IPS-18c (cell line): ENCODE measurements around the gene JMJD1C.

Source experiments
- H3K4me3 ChIP-seq: 2 replicates; pipeline ENCODE4 v1.7.0; 2013; ENCODE audit warnings: low read depth, mild to moderate bottlenecking, low read length, moderate library complexity; ENCODE audit not compliant: insufficient read depth
- H3K9me3 ChIP-seq: one replicate; pipeline ENCODE4 v1.6.1; 2013; ENCODE audit warnings: mild to moderate bottlenecking, low read length, moderate library complexity; ENCODE audit not compliant: control insufficient read depth, insufficient read depth

The JMJD1C gene

GRCh38 chr10:63487990-63488389 is 22.2 kb upstream of the JMJD1C start:
- no peak overlapping the region for H3K4me3 ChIP-seq
- no peaks in the 10 kb centered on the region for H3K9me3 ChIP-seq

DNA sequence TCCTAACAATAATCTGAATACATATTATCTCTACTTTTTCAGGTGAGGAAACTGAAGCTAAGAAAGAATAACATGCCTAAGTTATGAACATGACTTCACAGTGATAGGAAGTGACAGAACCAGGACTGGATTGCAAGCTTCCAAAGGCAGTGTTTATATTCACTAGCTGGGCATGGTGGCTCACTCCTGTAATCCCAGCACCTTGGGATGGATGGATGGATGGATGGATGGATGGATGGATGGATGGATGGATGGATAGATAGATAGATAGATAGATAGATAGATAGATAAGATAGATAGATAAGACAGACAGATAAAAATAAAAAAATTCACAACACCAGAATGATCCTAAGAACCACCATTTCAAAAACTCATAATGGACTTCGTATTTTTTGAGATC is 18.2 kb upstream of the JMJD1C start:
- Histone ChIP-seq H3K4me3 (no peak overlapping the region), H3K9me3 (no peaks in the 10 kb centered on the region)

DNA sequence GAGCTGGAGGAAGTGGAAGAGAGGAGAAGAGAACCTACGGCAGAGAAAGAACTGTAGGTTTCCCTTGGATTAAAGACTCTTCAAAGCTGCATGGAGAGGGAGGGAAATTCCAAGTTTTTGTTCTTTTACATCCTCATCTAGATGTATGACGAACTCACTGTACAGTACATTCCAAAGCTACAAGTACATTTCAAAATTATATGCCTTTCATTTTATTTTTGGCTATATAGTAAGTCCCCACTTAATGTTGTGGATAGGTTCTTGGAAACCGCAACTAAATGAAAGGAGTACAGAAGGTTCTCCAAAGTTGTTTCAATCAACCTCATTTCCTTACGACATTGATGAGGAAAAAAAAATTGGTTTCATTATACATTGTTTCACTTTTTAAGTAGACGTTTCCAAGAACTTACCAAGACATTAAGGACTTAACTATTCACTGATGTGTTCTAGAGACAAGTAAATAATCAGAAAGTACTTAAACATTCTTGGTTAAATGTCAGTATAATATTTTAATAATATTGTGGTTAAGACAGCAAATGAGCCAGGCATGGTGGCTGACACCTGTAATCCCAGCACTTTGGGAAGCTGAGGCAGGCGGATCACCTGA is 16.1 kb upstream of the JMJD1C start:
- no peaks in the 10 kb centered on the region for H3K9me3 ChIP-seq
- no peak overlapping the region for H3K4me3 ChIP-seq

GRCh38 chr10:63480237-63480636 is 14.5 kb upstream of the JMJD1C start:
- H3K9me3 ChIP-seq: no peaks in the 10 kb centered on the region
- no peak overlapping the region for H3K4me3 ChIP-seq

- Histone ChIP-seq H3K9me3 (no peaks in the 10 kb centered on the region), H3K4me3 (no peak overlapping the region)
These were observed 12.8 kb upstream of the JMJD1C start for GRCh38 chr10:63478564-63478963.

DNA sequence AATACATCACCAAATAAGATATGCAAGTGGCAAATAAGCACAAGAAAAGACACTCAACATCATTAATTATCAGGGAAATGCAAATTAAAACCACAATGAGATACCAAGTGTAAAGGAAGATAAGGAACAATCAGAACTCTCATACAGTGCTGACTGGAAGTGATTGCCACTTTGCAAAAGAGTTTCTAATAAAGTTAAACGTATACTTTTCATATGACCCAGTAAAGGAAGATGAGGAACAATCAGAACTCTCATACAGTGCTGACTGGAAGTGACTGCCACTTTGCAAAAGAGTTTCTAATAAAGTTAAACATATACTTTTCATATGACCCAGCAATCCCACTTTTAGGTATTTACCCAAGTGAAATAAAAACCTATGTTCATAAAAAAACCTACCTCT is 12.2 kb upstream of the JMJD1C start:
- no peaks in the 10 kb centered on the region for H3K9me3 ChIP-seq
- no peak overlapping the region for H3K4me3 ChIP-seq

GRCh38 chr10:63474488-63474887 is 8.7 kb upstream of the JMJD1C start:
- Histone ChIP-seq H3K4me3 (no peak overlapping the region), H3K9me3 (no peaks in the 10 kb centered on the region)

- H3K9me3 ChIP-seq: no peaks in the 10 kb centered on the region
- no peak overlapping the region for H3K4me3 ChIP-seq
These were observed 5.2 kb upstream of the JMJD1C start for GRCh38 chr10:63470928-63471327.

DNA sequence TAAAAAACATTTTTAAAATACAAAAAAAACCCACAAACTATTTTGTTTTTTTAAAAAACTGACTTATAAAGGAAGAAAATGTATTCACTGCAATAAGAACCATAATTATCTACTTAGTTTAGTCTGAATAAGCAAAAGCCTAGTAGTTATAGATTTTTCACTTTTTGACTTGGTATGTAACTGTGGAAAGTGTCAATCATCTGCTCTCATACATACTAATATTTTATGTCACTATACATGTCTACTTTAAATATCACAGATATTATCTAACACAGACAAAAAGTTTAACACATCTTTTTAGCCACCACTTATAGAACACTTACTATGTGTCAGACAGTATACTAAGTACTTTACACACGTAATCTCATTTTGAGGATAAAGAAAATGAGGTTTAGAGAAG is 3.2 kb upstream of the JMJD1C start:
- no peak overlapping the region for H3K4me3 ChIP-seq
- H3K9me3 ChIP-seq: no peaks in the 10 kb centered on the region

DNA sequence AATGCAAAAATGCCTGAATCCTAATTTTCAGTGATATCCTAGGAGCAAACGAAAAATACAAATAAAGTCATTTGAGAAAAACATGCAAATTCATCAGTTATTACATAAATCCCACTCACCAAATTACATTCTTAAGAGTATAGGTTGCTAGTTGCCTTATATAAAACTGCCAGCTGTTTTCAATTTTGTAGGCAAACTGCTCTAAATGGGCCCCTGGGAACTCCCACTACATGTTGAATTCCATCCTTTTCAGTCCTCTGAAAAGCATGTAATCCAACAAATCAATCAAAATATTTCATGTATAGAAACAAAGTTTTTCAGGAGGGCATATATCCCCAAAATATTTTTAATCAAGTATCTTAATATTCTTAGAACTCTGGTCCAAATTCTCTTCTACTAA is 2.1 kb upstream of the JMJD1C start:
- Histone ChIP-seq H3K9me3 (no peaks in the 10 kb centered on the region), H3K4me3 (no peak overlapping the region)

DNA sequence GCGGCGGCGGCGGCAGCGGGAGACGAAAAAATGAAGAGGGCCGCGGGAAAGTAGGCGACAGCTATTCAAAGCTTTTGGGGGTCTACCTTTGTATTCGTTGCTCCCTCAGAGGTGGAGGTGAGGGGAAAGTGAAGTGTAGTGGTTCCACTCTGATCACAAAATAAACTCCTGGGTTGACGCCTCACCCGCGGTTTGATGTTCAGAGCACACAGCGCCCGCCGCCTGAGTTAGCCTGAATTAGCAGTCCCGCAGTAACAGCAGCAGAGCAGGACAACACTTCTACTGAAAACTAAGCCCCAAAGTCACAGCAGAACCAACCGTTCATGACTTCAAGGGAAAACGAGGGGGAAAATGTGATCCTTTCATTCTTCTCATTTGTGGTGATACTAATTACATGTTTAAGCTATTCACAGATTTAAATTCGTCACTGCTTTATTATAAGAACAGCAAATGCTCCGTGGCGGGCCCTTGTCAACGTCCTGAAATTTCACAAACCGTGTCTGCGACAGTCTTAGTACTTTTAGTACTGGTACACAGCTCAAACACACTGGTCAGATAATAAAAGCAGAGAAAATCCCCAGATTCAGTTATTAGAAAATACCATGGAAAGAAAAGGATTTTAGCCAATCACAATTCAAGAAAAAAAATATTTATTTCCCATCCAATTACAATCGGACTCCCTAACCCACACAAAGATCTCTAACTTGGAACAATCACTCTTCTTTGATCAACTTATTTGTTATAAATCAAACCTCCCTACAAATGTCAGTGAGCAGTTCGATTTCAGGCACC is 563 bp upstream of the JMJD1C start:
- no peaks in the 10 kb centered on the region for H3K9me3 ChIP-seq

GRCh38 chr10:63464402-63465292 is 1.1 kb downstream of the JMJD1C start:
- Histone ChIP-seq H3K9me3 (peaks cover 2% of the 10 kb centered on the region), H3K4me3 (peak overlapping the region; percentile 94)

More for the DNA sequence above, 563 bp upstream of the JMJD1C start:
- H3K4me3 ChIP-seq: peak overlapping the region; percentile 94

DNA sequence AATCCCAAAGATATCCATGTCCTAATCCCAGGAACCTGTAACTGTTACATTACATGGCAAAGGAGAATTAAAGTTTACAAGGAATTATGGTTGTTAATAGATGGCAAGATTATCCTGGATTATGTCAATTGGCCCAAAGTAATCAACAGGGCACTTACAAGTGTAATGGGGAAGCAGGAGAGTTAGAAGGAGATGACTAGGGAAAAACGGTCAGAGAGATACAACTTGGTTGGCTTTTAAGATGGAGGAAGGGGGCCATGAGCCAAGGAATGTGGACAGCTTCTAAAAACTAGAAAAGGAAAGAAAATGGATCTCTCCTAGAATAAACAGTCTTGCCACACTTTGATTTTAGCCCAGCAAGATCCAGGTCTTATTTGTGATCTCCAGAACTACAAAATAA is 3.3 kb downstream of the JMJD1C start:
- H3K9me3 ChIP-seq: peaks cover 2% of the 10 kb centered on the region
- H3K4me3 ChIP-seq: no peak overlapping the region

DNA sequence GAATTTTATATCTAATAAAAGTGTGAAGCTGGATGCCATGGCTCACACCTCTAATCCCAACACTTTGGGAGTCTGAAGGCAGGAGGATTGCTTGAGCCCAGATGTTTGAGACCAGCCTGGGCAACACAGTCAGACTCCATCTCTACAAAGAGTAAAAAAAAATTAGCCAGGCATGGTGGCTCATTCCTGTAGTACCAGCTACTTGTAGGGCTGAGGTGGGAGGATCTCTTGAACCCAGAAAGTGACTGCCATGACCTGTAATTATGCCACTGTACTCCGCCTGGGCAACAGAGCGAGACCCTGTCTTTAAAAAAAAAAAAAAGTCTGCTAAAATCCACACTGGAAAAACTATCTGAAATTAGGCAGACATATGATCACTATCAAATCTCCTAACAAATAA is 7.6 kb downstream of the JMJD1C start:
- no peak overlapping the region for H3K4me3 ChIP-seq

DNA sequence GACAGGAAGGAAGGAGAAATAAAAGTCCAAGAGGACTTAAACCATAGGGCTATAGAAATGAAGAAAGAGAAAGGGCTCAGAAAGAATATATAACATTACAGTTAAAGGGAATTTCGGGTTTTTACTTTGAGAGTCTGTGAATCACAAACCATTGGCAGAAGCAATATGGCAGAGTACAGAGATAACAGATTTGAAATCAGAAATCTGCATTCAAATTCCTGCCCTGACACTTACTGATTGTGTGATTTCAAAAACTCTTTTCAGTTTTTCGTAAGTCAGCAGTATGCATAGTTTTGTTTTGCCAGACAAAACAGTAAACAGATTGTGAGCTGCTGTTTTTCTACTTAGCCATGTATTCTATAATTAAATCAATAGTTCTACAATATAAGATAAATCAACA is 8.2 kb downstream of the JMJD1C start:
- Histone ChIP-seq H3K9me3 (peaks cover 2% of the 10 kb centered on the region), H3K4me3 (no peak overlapping the region)

More for the DNA sequence above, 7.6 kb downstream of the JMJD1C start:
- peaks cover 2% of the 10 kb centered on the region for H3K9me3 ChIP-seq

DNA sequence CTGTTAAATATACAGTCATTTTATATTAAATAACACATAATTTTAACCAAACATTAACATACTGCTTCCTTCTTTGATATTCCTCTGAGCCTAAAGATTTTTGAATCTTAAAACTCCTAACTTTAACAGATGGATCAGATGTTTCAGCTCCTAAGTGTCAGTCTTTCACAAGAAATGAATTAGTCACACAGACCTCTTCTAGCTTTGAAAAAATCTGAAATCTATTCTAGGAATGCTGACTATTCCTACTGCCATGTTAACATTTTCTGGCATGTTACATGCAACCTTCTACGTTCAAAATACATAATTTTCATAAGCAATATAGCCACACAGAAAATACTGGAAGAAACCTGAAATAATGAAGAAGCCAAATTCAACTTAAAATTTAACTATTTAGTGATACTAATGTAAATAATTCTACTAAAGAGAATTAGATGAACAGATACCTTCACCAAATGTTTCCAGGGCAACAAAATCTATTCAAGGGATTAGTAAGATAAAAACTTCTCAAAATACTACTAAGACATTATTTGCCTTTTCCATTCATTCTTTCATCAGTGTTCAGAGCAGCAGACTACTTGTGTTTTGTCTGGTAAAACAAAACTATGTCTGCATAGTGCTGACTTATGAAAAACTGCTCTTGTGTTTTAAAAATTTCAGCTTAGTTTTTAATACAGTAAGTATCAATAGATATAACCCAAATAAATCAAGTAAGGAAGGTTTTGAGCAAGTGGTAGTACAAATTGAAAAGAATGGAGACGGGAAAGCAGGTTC is 9.2 kb downstream of the JMJD1C start:
- H3K9me3 ChIP-seq: peaks cover 2% of the 10 kb centered on the region
- H3K4me3 ChIP-seq: no peak overlapping the region

DNA sequence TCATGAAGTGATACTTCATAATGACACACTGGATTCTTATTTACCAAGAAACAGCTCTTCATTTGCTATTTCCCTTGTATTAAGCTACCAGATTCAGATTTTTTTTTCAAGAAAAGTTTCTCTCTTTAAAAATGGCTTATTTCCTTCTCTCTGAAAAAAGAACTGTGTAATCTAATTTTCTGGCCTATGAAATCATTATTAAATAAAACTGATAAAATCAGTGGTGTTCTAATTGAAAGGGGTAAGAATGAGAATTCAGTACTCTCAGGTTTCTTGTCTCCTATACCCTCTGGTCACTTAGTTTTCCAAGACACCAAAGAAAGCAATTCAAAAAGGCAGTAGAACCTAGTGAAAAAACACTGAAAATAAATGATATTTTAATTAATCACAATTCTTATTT is 10.3 kb downstream of the JMJD1C start:
- Histone ChIP-seq H3K9me3 (peaks cover 2% of the 10 kb centered on the region), H3K4me3 (no peak overlapping the region)
